Measurements from ENCODE around the gene CAVIN2. TPM values are rescaled to one million over a fixed set of nuclear protein-coding genes. Genes with fewer than 3 reads are reported as not detected.

CAVIN2 gene
- total RNA-seq, 4 donors from 2014 or later = 7.9 to 49.5 (median 15.2) TPM

GRCh38 chr2:191863988-191864387, 17.1 kb upstream of the CAVIN2 start:
- Histone ChIP-seq H3K27ac (no peak overlapping the region), H3K36me3 (no peaks in the 10 kb centered on the region), H3K27me3 (no peaks in the 10 kb centered on the region), H3K9me3 (no peaks in the 10 kb centered on the region), H3K4me1 (peaks cover 0 to 16% (median 0%) of the 10 kb centered on the region in 4 donors), H3K4me3 (no peak overlapping the region)
- no peak for TF ChIP-seq POLR2A (IDR thresholded peaks at IDR 0.05)
- TF ChIP-seq CTCF (IDR thresholded peaks at IDR 0.05) = no peak
- DNase-seq = no peak

- Histone ChIP-seq H3K27me3 (no peaks in the 10 kb centered on the region), H3K4me3 (no peak overlapping the region), H3K27ac (no peak overlapping the region), H3K36me3 (no peaks in the 10 kb centered on the region), H3K4me1 (peaks cover 0 to 13% (median 0%) of the 10 kb centered on the region in 4 donors), H3K9me3 (no peaks in the 10 kb centered on the region)
- no peak for TF ChIP-seq CTCF (IDR thresholded peaks at IDR 0.05)
- no peak for TF ChIP-seq POLR2A (IDR thresholded peaks at IDR 0.05)
- no peak for DNase-seq
Measured at GRCh38 chr2:191862156-191862775, 15.4 kb upstream of the CAVIN2 start.

- TF ChIP-seq CTCF (IDR thresholded peaks at IDR 0.05) (no peak), POLR2A (IDR thresholded peaks at IDR 0.05) (no peak)
- Histone ChIP-seq H3K9me3 (no peaks in the 10 kb centered on the region), H3K36me3 (no peaks in the 10 kb centered on the region), H3K4me1 (no peaks in the 10 kb centered on the region), H3K4me3 (no peak overlapping the region), H3K27ac (no peak overlapping the region), H3K27me3 (no peaks in the 10 kb centered on the region)
- no peak for DNase-seq
Measured at GRCh38 chr2:191860760-191861466, 14.0 kb upstream of the CAVIN2 start.

- H3K4me3 ChIP-seq = no peak overlapping the region
- H3K27me3 ChIP-seq = no peaks in the 10 kb centered on the region
- TF ChIP-seq POLR2A (IDR thresholded peaks at IDR 0.05) (no peak), CTCF (IDR thresholded peaks at IDR 0.05) (no peak)
- DNase-seq = no peak
- no peaks in the 10 kb centered on the region for H3K4me1 ChIP-seq
- no peaks in the 10 kb centered on the region for H3K9me3 ChIP-seq
- H3K27ac ChIP-seq = no peak overlapping the region
- no peaks in the 10 kb centered on the region for H3K36me3 ChIP-seq
Measured at GRCh38 chr2:191859681-191860080, 12.8 kb upstream of the CAVIN2 start.

GRCh38 chr2:191857886-191858285, 11.0 kb upstream of the CAVIN2 start:
- DNase-seq = no peak
- H3K27me3 ChIP-seq = no peaks in the 10 kb centered on the region
- no peak overlapping the region for H3K4me3 ChIP-seq
- no peaks in the 10 kb centered on the region for H3K36me3 ChIP-seq
- no peaks in the 10 kb centered on the region for H3K4me1 ChIP-seq
- H3K27ac ChIP-seq = no peak overlapping the region
- no peaks in the 10 kb centered on the region for H3K9me3 ChIP-seq
- TF ChIP-seq POLR2A (IDR thresholded peaks at IDR 0.05) = no peak
- TF ChIP-seq CTCF (IDR thresholded peaks at IDR 0.05) = no peak

Data from Peyer's patch (tissue), 4 donors.